HepG2 (cell line): Measurements from ENCODE around the gene LHFPL2. TPM values are rescaled to one million over a fixed set of nuclear protein-coding genes. Genes with fewer than 3 reads are reported as not detected.

Experiments used
- HOXA7 ChIP-seq: sonication (generic); formaldehyde crosslinking; IDR thresholded peaks from 2 replicates; pipeline ENCODE4 v1.8.1; 2022; ENCODE audit warnings: mild to moderate bottlenecking, missing genetic modification reagents, moderate library complexity
- NCOA1 ChIP-seq: sonication (generic); formaldehyde crosslinking; IDR thresholded peaks from 2 replicates; pipeline ENCODE4 v1.9.0; 2021; ENCODE audit warnings: missing genetic modification reagents
- TFE3 ChIP-seq: IDR thresholded peaks from 2 replicates; pipeline ENCODE4 v1.6.1; 2016
- ZBTB44 ChIP-seq: sonication (generic); formaldehyde crosslinking; IDR thresholded peaks from 2 replicates; pipeline ENCODE4 v1.4.0; 2020; ENCODE audit warnings: missing genetic modification reagents
- ZNF292 ChIP-seq: sonication (generic); formaldehyde crosslinking; IDR thresholded peaks from 2 replicates; pipeline ENCODE4 v1.8.1; 2022; ENCODE audit warnings: mild to moderate bottlenecking, low read depth, missing genetic modification reagents, borderline replicate concordance
- polyA plus RNA-seq, 8 experiments: library from polyadenylated mRNA; depleted of rRNA in 3 of 8; stranded (reverse) in 7 of 8; unstranded in 1 of 8; fragments of >200 nt; fragmentation: Illumina TruSeq in 4 of 8; extraction: Trizol in 4 of 8; gene quantifications; 2 replicates each; pipeline versions ENCODE4 v1.2.1 to v1.2.3, GENCODE V29; 2011 to 2016; ENCODE audit warnings: low read depth in 4 of 8, missing spikeins in 1 of 8, mixed read lengths in 1 of 8; ENCODE audit not compliant: insufficient read depth in 1 of 8
- total RNA-seq, 5 experiments: library from RNA; depleted of rRNA; stranded (reverse); fragments of >200 nt; fragmentation: Illumina TruSeq; extraction: Trizol; gene quantifications; 2 replicates each; pipeline ENCODE4 v1.2.3, GENCODE V29; 2016; ENCODE audit warnings: low read depth in 1 of 5
- TF ChIP-seq, protein P1 (sequence below): sonication (generic); formaldehyde crosslinking; IDR thresholded peaks from 2 replicates; pipeline ENCODE4 v1.4.0; 2020; ENCODE audit warnings: mild to moderate bottlenecking, missing genetic modification reagents
- TF ChIP-seq, protein P2 (sequence below): sonication (generic); formaldehyde crosslinking; conservative IDR thresholded peaks from 2 replicates; pipeline ENCODE4 v1.4.0; 2020; ENCODE audit warnings: missing genetic modification reagents
- TF ChIP-seq, protein P3 (sequence below): sonication (generic); formaldehyde crosslinking; IDR thresholded peaks from 2 replicates; pipeline ENCODE4 v1.4.0; 2020; ENCODE audit warnings: missing genetic modification reagents

LHFPL2 gene
- total and polyA plus RNA-seq, 2 of the 13 experiments (the other 11 are each of a cell fraction or from before 2014, with no cell fraction given): 6.0 to 20.0 TPM

DNA sequence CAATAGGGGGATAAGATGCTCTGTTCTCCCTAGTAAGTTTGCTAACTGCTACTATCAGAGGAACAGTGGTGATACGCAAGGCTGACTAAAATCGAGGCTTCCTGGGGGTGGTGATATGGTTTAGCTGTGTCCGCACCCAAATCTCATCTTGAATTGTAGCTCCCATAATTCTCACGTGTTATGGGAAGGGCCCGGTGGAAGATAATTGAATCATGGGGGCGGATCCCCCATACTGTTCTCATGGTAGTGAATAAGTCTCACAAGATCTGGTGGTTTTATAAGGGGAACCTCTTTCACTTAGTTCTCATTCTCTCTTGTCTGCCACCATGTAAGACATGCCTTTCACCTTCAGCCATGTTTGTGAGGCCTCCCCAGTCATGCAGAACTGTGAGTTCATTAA, 135.1 kb downstream of the LHFPL2 start (continued):
- TF ChIP-seq, protein P1, sequence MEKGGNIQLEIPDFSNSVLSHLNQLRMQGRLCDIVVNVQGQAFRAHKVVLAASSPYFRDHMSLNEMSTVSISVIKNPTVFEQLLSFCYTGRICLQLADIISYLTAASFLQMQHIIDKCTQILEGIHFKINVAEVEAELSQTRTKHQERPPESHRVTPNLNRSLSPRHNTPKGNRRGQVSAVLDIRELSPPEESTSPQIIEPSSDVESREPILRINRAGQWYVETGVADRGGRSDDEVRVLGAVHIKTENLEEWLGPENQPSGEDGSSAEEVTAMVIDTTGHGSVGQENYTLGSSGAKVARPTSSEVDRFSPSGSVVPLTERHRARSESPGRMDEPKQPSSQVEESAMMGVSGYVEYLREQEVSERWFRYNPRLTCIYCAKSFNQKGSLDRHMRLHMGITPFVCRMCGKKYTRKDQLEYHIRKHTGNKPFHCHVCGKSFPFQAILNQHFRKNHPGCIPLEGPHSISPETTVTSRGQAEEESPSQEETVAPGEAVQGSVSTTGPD: no peak
- TF ChIP-seq TFE3 (CRISPR knock-in tag) (no peak), HOXA7 (CRISPR knock-in tag) (no peak), NCOA1 (CRISPR knock-in tag) (no peak), ZBTB44 (no peak), ZNF292 (CRISPR knock-in tag) (no peak)
- TF ChIP-seq, protein P2, sequence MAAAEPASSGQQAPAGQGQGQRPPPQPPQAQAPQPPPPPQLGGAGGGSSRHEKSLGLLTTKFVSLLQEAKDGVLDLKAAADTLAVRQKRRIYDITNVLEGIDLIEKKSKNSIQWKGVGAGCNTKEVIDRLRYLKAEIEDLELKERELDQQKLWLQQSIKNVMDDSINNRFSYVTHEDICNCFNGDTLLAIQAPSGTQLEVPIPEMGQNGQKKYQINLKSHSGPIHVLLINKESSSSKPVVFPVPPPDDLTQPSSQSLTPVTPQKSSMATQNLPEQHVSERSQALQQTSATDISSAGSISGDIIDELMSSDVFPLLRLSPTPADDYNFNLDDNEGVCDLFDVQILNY: no peak
- TF ChIP-seq, protein P3, sequence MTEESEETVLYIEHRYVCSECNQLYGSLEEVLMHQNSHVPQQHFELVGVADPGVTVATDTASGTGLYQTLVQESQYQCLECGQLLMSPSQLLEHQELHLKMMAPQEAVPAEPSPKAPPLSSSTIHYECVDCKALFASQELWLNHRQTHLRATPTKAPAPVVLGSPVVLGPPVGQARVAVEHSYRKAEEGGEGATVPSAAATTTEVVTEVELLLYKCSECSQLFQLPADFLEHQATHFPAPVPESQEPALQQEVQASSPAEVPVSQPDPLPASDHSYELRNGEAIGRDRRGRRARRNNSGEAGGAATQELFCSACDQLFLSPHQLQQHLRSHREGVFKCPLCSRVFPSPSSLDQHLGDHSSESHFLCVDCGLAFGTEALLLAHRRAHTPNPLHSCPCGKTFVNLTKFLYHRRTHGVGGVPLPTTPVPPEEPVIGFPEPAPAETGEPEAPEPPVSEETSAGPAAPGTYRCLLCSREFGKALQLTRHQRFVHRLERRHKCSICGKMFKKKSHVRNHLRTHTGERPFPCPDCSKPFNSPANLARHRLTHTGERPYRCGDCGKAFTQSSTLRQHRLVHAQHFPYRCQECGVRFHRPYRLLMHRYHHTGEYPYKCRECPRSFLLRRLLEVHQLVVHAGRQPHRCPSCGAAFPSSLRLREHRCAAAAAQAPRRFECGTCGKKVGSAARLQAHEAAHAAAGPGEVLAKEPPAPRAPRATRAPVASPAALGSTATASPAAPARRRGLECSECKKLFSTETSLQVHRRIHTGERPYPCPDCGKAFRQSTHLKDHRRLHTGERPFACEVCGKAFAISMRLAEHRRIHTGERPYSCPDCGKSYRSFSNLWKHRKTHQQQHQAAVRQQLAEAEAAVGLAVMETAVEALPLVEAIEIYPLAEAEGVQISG (CRISPR knock-in tag): no peak
- TF ChIP-seq, all 625 proteins: peak for 0
